HFF-Myc (cell line): ENCODE data around the gene NPFF.

Experiments
- DNase-seq: peaks from one replicate; pipeline ENCODE4 v3.0.0-alpha.2; 2011; ENCODE audit warnings: low read depth; ENCODE audit errors: extremely low read depth
- H3K4me3 ChIP-seq: replicated peaks from 2 replicates; pipeline ENCODE4 v1.5.1; 2011; ENCODE audit warnings: low read depth, mild to moderate bottlenecking, control low read depth, low read length
- CTCF ChIP-seq: IDR thresholded peaks from 2 replicates; pipeline ENCODE4 v1.5.1; 2012; ENCODE audit warnings: mild to moderate bottlenecking, low read depth, low read length, control low read depth; ENCODE audit errors: missing control alignments

NPFF gene

DNA sequence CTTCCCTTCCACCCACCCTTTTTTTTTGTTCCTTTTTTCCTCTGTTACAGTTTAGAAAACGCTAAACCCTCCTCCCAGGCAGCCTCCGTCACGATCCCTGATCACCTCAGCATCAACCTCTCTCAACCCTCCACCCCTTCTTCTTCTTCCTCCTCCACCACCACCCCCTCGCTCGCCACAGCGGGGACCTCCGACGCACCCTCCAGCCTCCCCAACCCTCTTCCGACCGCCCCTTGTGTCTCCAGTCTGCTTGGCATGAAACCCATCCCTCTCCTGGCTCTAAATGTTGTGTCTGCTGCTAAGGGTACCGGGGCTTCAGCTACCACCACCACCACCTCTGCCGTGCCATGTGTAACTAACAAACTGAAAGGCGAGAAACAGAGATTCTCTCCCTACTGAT lies 32.5 kb downstream of the NPFF start:
- no peak overlapping the region for H3K4me3 ChIP-seq
- no peak for TF ChIP-seq CTCF
- DNase-seq = no peak

DNA sequence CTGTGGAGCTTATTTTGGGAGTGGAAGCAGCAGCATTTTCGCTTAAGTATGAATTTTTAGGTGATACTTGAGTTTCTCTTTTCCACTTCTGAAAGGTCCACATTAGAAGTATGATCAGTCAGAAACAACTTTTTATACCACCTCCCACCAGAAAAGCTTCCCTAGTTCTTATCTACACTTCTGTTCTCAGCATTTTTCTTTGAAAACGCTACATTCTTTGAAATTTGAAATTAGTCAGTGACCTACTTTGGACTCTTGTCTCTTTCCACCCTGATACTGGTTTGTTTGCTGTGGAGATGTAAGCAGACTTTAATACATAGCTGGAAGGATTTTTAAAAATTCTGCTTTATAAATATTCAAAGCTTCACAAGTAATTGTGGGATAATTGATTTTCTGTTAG lies 33.2 kb downstream of the NPFF start:
- DNase-seq = no peak
- TF ChIP-seq CTCF = no peak
- H3K4me3 ChIP-seq = no peak overlapping the region

DNA sequence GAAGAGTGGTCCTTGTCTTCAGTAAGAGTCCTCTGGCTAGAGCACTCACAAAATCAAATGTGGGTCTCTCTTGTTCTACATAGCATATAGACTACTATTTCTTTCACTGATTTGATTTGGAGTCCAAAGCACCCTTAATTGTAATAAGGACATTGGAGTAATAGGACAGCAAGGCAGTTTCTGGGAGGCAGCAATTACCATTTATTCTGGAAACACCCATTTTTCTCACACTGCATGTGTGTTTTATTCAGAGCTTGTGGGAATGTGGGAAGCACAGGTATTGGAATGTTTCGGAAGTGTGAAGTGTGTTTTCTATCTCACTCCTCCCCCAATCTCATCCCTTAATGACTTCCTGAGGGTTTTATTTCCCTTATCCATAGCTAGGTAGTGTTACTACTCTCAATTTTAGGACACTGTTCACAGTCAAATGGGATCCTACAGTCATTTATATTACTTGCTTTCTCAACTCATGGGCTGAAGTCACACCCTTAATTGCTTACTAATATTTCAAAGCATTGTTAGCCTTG lies 35.2 kb downstream of the NPFF start:
- no peak for TF ChIP-seq CTCF
- no peak for DNase-seq
- H3K4me3 ChIP-seq = no peak overlapping the region

- no peak for DNase-seq
- TF ChIP-seq CTCF = no peak
- no peak overlapping the region for H3K4me3 ChIP-seq
Observed at GRCh38 chr12:53468282-53468681, 39.0 kb downstream of the NPFF start.

GRCh38 chr12:53467880-53468279 lies 39.4 kb downstream of the NPFF start:
- no peak overlapping the region for H3K4me3 ChIP-seq
- DNase-seq = no peak
- no peak for TF ChIP-seq CTCF

- no peak for DNase-seq
- no peak for TF ChIP-seq CTCF
- no peak overlapping the region for H3K4me3 ChIP-seq
Observed at GRCh38 chr12:53467082-53467481, 40.2 kb downstream of the NPFF start.

DNA sequence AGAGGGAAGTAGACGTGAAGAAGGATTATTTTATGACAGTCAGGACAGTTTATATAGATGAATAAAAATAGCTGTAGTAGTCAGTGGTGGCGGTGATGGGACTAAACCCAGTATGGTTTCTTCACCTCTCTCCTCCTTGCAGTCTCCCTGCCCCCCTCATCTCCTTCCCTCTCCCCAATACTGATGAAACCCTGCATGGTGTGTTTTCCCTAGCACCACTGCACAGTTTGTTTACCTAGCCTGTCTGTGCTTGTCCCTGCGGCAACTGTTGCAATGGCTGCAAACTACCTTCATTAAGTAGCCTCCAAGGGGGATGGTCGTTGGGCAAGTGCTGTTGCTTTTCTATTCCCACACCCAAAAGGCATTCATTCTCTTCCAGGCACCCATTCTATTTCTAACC lies 40.6 kb downstream of the NPFF start:
- no peak for TF ChIP-seq CTCF
- DNase-seq = no peak
- no peak overlapping the region for H3K4me3 ChIP-seq
